GM23338 (cell line): ENCODE measurements around the gene TOPAZ1. TPM values are rescaled to one million over a fixed set of nuclear protein-coding genes. Genes with fewer than 3 reads are reported as not detected.

ENCODE experiments used
- ATAC-seq: fragments of 200-7000 bp; cut with Tn5 transposase; 3 replicates; pipeline ENCODE4 v1.9.1; 2020
- DNase-seq: peaks from one replicate; pipeline ENCODE4 v3.0.0-alpha.2; 2015; ENCODE audit warnings: low spot score
- H2AFZ ChIP-seq: fragments of 200-600 bp; sonication (generic); 2 replicates; pipeline ENCODE4 v1.8.0; 2016; ENCODE audit warnings: antibody characterized with exemption, mild to moderate bottlenecking, moderate library complexity
- H3F3A ChIP-seq: fragments of 200-600 bp; sonication (generic); replicated peaks from 2 replicates; pipeline ENCODE4 v1.8.0; 2017; ENCODE audit warnings: antibody characterized with exemption, mixed run types, low read depth
- H3K27ac ChIP-seq: fragments of 200-600 bp; sonication (generic); 2 replicates; pipeline ENCODE4 v1.6.1; 2016; ENCODE audit warnings: low read depth
- H3K27me3 ChIP-seq: fragments of 200-600 bp; sonication (generic); 2 replicates; pipeline ENCODE4 v1.8.0; 2016; ENCODE audit warnings: mild to moderate bottlenecking, mixed run types, moderate library complexity; ENCODE audit not compliant: insufficient read depth
- H3K36me3 ChIP-seq: fragments of 200-600 bp; sonication (generic); 2 replicates; pipeline ENCODE4 v1.8.0; 2016; ENCODE audit warnings: mild to moderate bottlenecking; ENCODE audit not compliant: insufficient read depth
- H3K4me1 ChIP-seq: fragments of 200-600 bp; sonication (generic); 2 replicates; pipeline ENCODE4 v1.8.0; 2016; ENCODE audit warnings: mild to moderate bottlenecking, moderate library complexity; ENCODE audit not compliant: insufficient read depth
- H3K4me2 ChIP-seq: fragments of 200-600 bp; sonication (generic); 2 replicates; pipeline ENCODE4 v1.7.1; 2017; ENCODE audit warnings: mixed run types
- H3K4me3 ChIP-seq: fragments of 200-600 bp; sonication (generic); 2 replicates; pipeline ENCODE4 v1.6.1; 2016; ENCODE audit warnings: mixed run types
- H3K79me2 ChIP-seq: fragments of 200-600 bp; sonication (generic); replicated peaks from 2 replicates; pipeline ENCODE4 v1.8.0; 2017; ENCODE audit warnings: mild to moderate bottlenecking; ENCODE audit not compliant: insufficient read depth
- H3K9me2 ChIP-seq: fragments of 200-600 bp; sonication (generic); 2 replicates; pipeline ENCODE4 v1.8.0; 2017; ENCODE audit not compliant: insufficient read depth
- H4K20me1 ChIP-seq: fragments of 200-600 bp; sonication (generic); replicated peaks from 2 replicates; pipeline ENCODE4 v1.8.0; 2017; ENCODE audit warnings: mild to moderate bottlenecking; ENCODE audit not compliant: insufficient read depth
- H3K27ac Mint-ChIP-seq: 2 replicates; pipeline ENCODE4 v1.8.0; 2020; ENCODE audit warnings: inconsistent platforms, mild to moderate bottlenecking, moderate library complexity, mixed read lengths
- H3K27me3 Mint-ChIP-seq: 3 replicates; pipeline ENCODE4 v1.8.0; 2022; ENCODE audit warnings: low read depth, mild to moderate bottlenecking, moderate library complexity, mixed read lengths, inconsistent platforms; ENCODE audit not compliant: insufficient read depth, poor library complexity
- H3K36me3 Mint-ChIP-seq: 3 replicates; pipeline ENCODE4 v1.8.0; 2021; ENCODE audit warnings: low read depth, mild to moderate bottlenecking, inconsistent platforms, moderate library complexity, mixed read lengths
- H3K4me1 Mint-ChIP-seq: 3 replicates; pipeline ENCODE4 v1.8.0; 2020; ENCODE audit warnings: mild to moderate bottlenecking, inconsistent platforms, mixed read lengths
- H3K4me3 Mint-ChIP-seq: 3 replicates; pipeline ENCODE4 v1.8.0; 2021; ENCODE audit warnings: moderate library complexity, mild to moderate bottlenecking, inconsistent platforms, mixed read lengths
- H3K9me3 Mint-ChIP-seq: 3 replicates; pipeline ENCODE4 v1.8.0; 2020; ENCODE audit warnings: moderate library complexity, mild to moderate bottlenecking, inconsistent platforms, mixed read lengths
- CREB1 ChIP-seq: fragments of 250-450 bp; sonication (Bioruptor Pico); IDR thresholded peaks from 2 replicates; pipeline ENCODE4 v1.5.0; 2020; ENCODE audit warnings: low read depth, mild to moderate bottlenecking, moderate library complexity
- EZH2phosphoT487 ChIP-seq: fragments of 200-600 bp; sonication (generic); IDR thresholded peaks from one replicate; pipeline ENCODE4 v1.8.1; 2018; ENCODE audit warnings: antibody characterized with exemption; ENCODE audit not compliant: unreplicated experiment
- NANOG ChIP-seq: IDR thresholded peaks from 2 replicates; pipeline ENCODE4 v1.6.1; 2016; ENCODE audit warnings: antibody characterized with exemption, borderline replicate concordance
- STAT1 ChIP-seq: IDR thresholded peaks from one replicate; pipeline ENCODE4 v1.6.1; 2016; ENCODE audit warnings: antibody characterized with exemption; ENCODE audit not compliant: unreplicated experiment
- ZNF114 ChIP-seq: fragments of 250-450 bp; sonication (Bioruptor Pico); IDR thresholded peaks from 2 replicates; pipeline ENCODE4 v1.5.0; 2020; ENCODE audit warnings: mild to moderate bottlenecking, moderate library complexity
- polyA plus RNA-seq: library from polyadenylated mRNA; unstranded; fragments of >200 nt; fragmentation: Nextera tagmentation; extraction: Ambion mirVana; gene quantifications from 2 replicates; pipeline ENCODE4 v1.2.1, GENCODE V29; 2016
- total RNA-seq: library from RNA; depleted of rRNA; stranded (reverse); fragments of >200 nt; shearing (Covaris generic); gene quantifications from 2 replicates; pipeline ENCODE4 v1.2.3, GENCODE V29; 2014
- TF ChIP-seq, protein P1 (sequence below), 2 experiments: fragments of 200-600 bp in 1 of 2; sonication (generic) in 1 of 2; conservative IDR thresholded peaks; 2 replicates each; pipeline versions ENCODE4 v1.5.1 to v1.6.1; 2016 to 2017; ENCODE audit warnings: antibody characterized with exemption in 2 of 2, low read depth in 2 of 2, mild to moderate bottlenecking in 2 of 2, moderate library complexity in 1 of 2
- TF ChIP-seq, protein P2 (sequence below): IDR thresholded peaks from 2 replicates; pipeline ENCODE4 v1.6.1; 2016; ENCODE audit warnings: antibody characterized with exemption
- TF ChIP-seq, protein P3 (sequence below): IDR thresholded peaks from one replicate; pipeline ENCODE4 v1.6.1; 2018; ENCODE audit warnings: antibody characterized with exemption; ENCODE audit not compliant: unreplicated experiment

The TOPAZ1 gene
- total and polyA plus RNA-seq, 2 experiments from 2014 or later: not detected

DNA sequence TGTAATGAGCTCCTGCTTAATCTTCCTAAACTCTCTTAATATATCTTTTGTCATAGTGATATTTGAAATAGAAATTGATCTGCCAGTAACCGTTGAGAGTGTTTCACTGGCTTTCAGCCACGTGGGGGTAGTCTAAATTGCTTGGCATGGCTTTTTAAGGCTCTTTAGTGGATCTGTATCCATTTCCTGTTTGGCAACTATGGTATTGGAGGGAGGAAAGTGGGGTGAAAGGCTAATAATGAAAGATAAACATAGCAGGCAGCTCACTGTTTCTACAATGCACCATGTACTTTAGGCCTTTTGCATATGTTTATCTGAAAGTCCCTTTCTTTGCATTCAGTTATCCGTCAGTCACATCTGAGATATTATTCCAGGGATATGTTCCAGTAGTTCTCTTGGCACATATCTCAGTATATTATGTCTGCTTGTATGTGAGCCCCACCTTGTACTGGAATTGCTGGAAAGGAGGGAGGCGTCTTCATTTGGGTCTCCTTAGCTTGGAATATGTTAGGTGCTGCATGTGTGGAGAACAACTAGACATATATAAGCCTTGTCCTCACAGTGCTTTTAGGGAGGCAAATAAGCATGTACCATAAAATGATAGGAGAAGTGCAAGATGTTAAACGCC lies 10.8 kb downstream of the TOPAZ1 start:
- peaks cover 6% of the 10 kb centered on the region; the same call in 2 of the 3 replicates for H3K4me1 Mint-ChIP-seq
- H3K27me3 Mint-ChIP-seq: no peaks in the 10 kb centered on the region
- no peaks in the 10 kb centered on the region for H3K9me2 ChIP-seq
- no peaks in the 10 kb centered on the region for H4K20me1 ChIP-seq
- peaks cover 4% of the 10 kb centered on the region; the same call in 1 of the 2 replicates for H3K4me1 ChIP-seq
- no peak overlapping the region for H3K4me3 ChIP-seq
- no peak overlapping the region for H3K27ac ChIP-seq
- H3K27me3 ChIP-seq: no peaks in the 10 kb centered on the region
- no peak overlapping the region for H3K4me2 ChIP-seq
- ATAC-seq: no peak; the same call in 2 of the 3 replicates
- DNase-seq: peak; percentile 11
- H3K36me3 Mint-ChIP-seq: peaks cover 6% of the 10 kb centered on the region; the same call in 2 of the 3 replicates
- TF ChIP-seq, protein P1, sequence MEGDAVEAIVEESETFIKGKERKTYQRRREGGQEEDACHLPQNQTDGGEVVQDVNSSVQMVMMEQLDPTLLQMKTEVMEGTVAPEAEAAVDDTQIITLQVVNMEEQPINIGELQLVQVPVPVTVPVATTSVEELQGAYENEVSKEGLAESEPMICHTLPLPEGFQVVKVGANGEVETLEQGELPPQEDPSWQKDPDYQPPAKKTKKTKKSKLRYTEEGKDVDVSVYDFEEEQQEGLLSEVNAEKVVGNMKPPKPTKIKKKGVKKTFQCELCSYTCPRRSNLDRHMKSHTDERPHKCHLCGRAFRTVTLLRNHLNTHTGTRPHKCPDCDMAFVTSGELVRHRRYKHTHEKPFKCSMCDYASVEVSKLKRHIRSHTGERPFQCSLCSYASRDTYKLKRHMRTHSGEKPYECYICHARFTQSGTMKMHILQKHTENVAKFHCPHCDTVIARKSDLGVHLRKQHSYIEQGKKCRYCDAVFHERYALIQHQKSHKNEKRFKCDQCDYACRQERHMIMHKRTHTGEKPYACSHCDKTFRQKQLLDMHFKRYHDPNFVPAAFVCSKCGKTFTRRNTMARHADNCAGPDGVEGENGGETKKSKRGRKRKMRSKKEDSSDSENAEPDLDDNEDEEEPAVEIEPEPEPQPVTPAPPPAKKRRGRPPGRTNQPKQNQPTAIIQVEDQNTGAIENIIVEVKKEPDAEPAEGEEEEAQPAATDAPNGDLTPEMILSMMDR (conservative IDR thresholded peaks at IDR 0.05; ENCODE audit: low read depth in 2 of 2): peak; percentile 32 to 34; a peak in 2 of 4 replicates
- TF ChIP-seq CREB1 (CRISPR knock-in tag): no peak
- TF ChIP-seq, protein P2, sequence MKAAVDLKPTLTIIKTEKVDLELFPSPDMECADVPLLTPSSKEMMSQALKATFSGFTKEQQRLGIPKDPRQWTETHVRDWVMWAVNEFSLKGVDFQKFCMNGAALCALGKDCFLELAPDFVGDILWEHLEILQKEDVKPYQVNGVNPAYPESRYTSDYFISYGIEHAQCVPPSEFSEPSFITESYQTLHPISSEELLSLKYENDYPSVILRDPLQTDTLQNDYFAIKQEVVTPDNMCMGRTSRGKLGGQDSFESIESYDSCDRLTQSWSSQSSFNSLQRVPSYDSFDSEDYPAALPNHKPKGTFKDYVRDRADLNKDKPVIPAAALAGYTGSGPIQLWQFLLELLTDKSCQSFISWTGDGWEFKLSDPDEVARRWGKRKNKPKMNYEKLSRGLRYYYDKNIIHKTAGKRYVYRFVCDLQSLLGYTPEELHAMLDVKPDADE: no peak
- H3K27ac Mint-ChIP-seq: no peak overlapping the region
- no peaks in the 10 kb centered on the region for H3K79me2 ChIP-seq
- H3F3A ChIP-seq: no peaks in the 10 kb centered on the region
- H3K4me3 Mint-ChIP-seq: no peak overlapping the region
- peaks cover 12% of the 10 kb centered on the region for H3K9me3 Mint-ChIP-seq
- H3K36me3 ChIP-seq: 0 out of 2 replicates have a peak, but pooled peaks cover 3% of the 10 kb centered on the region
- H2AFZ ChIP-seq: peak overlapping the region; percentile 11; the same call in 1 of the 2 replicates

DNA sequence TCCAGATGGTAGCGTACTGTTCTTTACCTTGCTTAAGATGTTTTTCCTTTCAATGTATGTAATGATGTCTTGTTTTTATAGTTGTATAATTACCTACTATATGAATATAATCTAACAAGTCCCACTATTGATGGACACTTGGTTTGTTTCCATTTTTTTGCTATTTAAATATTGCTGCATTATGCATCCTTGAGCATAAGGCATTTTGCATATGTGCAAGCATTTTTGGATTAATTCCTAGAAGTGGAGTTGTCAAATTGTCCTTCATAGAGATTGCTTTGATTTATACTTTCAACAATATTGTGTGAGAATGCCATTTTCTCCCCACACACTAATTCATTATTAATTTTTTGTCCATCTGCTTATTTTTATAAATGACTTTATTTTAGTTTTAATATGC lies 17.7 kb downstream of the TOPAZ1 start:
- Mint-ChIP-seq H3K36me3 (no peaks in the 10 kb centered on the region), H3K27me3 (peaks cover 2% of the 10 kb centered on the region), H3K9me3 (no peaks in the 10 kb centered on the region; the same call in 2 of the 3 replicates), H3K4me3 (no peak overlapping the region), H3K4me1 (no peaks in the 10 kb centered on the region), H3K27ac (no peak overlapping the region)
- H3K4me1 ChIP-seq: no peaks in the 10 kb centered on the region
- H3K27ac ChIP-seq: no peak overlapping the region
- DNase-seq (no peak), ATAC-seq (no peak)
- H2AFZ ChIP-seq: no peak overlapping the region
- no peaks in the 10 kb centered on the region for H3F3A ChIP-seq
- no peaks in the 10 kb centered on the region for H4K20me1 ChIP-seq
- no peak overlapping the region for H3K4me2 ChIP-seq
- no peak overlapping the region for H3K4me3 ChIP-seq
- H3K36me3 ChIP-seq: no peaks in the 10 kb centered on the region
- no peaks in the 10 kb centered on the region for H3K9me2 ChIP-seq
- no peaks in the 10 kb centered on the region for H3K79me2 ChIP-seq
- H3K27me3 ChIP-seq: no peaks in the 10 kb centered on the region
- TF ChIP-seq, protein P1 (conservative IDR thresholded peaks at IDR 0.05; ENCODE audit: low read depth in 2 of 2): no peak
- no peak for TF ChIP-seq EZH2phosphoT487
- TF ChIP-seq, protein P3, sequence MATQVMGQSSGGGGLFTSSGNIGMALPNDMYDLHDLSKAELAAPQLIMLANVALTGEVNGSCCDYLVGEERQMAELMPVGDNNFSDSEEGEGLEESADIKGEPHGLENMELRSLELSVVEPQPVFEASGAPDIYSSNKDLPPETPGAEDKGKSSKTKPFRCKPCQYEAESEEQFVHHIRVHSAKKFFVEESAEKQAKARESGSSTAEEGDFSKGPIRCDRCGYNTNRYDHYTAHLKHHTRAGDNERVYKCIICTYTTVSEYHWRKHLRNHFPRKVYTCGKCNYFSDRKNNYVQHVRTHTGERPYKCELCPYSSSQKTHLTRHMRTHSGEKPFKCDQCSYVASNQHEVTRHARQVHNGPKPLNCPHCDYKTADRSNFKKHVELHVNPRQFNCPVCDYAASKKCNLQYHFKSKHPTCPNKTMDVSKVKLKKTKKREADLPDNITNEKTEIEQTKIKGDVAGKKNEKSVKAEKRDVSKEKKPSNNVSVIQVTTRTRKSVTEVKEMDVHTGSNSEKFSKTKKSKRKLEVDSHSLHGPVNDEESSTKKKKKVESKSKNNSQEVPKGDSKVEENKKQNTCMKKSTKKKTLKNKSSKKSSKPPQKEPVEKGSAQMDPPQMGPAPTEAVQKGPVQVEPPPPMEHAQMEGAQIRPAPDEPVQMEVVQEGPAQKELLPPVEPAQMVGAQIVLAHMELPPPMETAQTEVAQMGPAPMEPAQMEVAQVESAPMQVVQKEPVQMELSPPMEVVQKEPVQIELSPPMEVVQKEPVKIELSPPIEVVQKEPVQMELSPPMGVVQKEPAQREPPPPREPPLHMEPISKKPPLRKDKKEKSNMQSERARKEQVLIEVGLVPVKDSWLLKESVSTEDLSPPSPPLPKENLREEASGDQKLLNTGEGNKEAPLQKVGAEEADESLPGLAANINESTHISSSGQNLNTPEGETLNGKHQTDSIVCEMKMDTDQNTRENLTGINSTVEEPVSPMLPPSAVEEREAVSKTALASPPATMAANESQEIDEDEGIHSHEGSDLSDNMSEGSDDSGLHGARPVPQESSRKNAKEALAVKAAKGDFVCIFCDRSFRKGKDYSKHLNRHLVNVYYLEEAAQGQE: no peak
- TF ChIP-seq ZNF114 (CRISPR knock-in tag): no peak
- TF ChIP-seq STAT1: no peak
- no peak for TF ChIP-seq NANOG
- TF ChIP-seq, protein P2: no peak
